Forelimb muscle (tissue), 1 donor: Measurements from ENCODE around the gene DCLK3. TPM values are rescaled to one million over a fixed set of nuclear protein-coding genes. Genes with fewer than 3 reads are reported as not detected.
A peak's percentile ranks its signal among the peaks of the same experiment; 100 is the strongest.

Source experiments
- DNase-seq: peaks from one replicate; pipeline ENCODE4 v3.0.0-alpha.2; 2013; ENCODE audit warnings: low read depth
- polyA plus RNA-seq: library from polyadenylated mRNA; unstranded; fragments of 120-200 nt; gene quantifications from one replicate; pipeline ENCODE4 v1.2.1, GENCODE V29; 2013; ENCODE audit not compliant: insufficient read length

Gene DCLK3
- polyA plus RNA-seq, 1 donor = 2.0 TPM

DNA sequence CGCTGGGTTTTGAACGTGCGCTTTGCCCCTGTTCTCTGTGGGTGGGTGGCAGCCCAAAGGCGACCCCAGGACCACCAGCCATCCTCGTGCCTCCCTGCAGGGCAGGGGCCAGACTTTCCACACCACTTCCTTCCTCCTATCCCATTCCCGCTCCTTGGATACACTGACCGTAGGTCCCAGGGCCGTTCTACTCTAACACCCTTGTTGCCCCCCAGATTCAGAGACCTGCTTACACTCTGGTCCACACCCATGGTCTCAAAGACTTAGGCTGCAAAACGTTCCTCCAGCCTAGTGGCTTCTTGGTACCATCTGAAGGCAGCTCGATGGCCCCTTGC is 318 bp upstream of the DCLK3 start:
- DNase-seq = no peak

DNA sequence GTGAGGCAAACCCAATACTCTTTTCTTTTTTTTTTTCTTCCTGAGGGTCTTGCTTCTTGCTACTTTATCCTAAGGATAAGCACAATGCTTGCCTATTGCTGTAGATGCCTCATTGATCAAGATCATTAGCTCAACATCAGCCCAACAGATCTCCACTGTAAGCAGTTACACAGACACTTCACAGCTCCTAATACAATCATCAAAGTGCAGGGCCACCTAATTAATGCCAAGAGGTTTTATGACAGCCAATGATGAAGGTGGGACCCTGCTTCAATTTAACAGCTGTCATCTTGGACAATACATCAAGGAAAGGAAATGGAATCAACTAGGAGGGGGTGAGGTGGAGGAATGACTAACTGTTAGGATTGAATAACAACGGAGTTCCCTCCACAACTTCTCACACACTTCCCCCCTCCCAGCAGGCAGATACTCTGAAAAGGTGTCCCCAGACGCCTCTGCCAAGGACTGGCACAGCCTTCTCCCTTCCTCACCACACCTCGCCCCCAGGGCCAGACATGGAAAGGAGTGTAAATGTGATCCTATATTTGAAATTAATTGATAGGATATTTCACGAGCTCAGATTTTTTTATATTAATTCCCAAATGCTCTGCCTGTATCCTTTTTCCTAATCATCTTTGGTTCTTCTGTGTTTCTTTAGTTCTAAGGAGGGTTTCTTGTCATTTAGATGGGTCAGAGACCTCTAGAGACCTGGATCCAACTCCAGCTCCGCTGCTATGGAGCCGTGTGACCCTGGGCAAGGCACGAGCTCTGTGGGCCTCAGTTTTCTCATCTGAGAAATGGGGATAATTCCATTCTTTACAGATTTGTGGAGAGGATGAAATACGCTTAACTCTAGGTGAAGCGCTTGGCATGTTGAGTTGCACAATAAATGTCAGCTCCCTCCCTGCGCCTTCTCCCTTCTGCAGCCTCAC is 1.2 kb downstream of the DCLK3 start:
- DNase-seq = no peak

DNA sequence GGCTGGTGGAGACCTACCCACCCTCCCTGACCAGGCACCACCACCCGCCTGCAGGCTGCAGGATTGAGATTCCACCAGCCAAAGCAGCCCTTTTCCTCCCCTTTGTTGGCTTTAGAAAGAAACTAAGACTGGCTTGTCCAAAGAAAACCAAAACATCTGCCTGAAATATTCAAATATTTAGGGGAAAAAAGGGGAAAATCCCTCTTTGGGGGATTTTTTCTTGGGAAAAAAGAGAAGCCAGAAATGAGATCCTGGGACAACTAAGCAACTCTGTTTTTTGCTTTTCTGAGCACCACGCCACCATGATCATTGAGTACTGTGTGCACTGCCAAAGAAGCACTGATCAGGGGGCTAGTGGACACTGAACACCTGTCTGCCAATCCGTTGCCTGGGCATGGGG is 2.6 kb downstream of the DCLK3 start:
- no peak for DNase-seq

DNA sequence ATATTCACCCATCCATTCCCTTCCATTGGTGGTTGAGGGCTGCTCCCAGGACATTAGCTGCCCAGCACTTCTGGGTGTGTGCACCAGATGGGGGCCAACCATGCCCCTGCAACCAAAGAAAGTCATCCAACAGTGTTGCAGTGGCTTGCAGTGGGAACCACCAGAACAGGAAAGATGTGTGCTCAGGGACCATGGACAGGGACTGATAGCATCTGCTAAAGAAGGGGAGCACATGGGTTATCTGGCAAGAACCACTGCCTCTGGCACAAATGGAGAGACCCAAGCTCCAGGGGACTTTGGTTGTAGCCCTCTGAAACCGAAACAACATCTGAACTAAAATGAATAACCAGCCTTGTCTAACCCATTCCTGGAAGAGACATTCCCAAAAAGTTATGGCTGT is 8.1 kb downstream of the DCLK3 start:
- DNase-seq = no peak

- DNase-seq = no peak
Measured at GRCh38 chr3:36751326-36751725, 13.0 kb downstream of the DCLK3 start.

DNA sequence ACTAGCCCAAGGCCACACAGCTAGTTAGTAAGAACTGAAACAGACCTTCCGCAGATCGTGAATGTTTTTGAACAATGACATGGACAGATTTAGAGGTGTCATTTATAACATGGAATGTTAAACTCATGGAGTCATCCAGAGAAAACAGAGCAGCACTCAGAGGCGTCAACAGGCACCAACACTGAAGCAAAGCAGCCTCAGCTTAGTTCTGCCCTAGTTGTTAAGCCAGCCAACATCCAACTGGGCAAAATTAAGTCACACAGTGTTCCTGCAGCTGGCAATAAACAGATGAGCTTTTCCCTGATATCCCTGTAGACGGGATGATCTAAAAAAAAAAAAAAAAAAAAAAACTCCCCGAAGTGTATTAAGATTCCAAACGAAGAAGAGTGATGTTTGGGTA is 13.6 kb downstream of the DCLK3 start:
- DNase-seq = no peak

GRCh38 chr3:36744763-36745162 is 19.6 kb downstream of the DCLK3 start:
- DNase-seq = no peak

DNA sequence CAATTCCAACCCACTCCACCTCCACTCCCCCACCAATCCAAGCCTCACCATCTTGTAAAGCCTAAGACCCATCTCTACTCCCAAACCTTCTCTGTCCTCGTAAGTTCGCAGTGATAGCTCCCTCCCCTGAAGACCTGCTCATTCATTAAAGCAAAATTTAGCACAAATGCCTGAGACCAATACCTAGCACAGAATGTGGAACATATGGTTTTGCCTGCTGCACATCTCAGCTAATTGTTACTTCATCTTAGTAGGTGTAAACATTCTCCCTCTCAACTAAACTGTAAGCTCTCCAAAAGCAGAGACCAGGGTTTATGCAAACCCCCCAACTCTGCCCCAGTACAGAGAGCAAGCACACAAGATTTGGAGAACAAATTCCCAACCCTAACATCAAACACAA is 20.5 kb downstream of the DCLK3 start:
- no peak for DNase-seq

DNA sequence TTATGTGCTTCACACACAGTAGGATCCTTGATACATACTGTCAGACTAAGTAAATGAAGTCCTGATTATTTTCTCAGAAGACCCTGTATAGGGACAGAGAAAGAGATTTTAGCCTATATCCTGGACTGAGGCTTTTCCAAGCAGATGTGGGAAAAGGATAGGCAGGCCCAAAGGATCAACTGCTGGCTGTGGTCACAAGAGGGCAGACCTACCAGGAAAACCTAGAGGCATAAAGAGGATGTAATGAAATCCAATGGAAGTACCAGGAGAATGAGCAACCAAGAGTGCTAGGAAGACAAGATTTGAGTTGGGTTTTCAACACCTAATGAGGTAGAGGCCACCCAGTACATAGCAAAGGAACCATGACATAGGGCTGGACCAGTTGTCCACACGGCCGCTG is 23.1 kb downstream of the DCLK3 start:
- no peak for DNase-seq

- DNase-seq = no peak
Measured at GRCh38 chr3:36740787-36741186, 23.6 kb downstream of the DCLK3 start.

DNA sequence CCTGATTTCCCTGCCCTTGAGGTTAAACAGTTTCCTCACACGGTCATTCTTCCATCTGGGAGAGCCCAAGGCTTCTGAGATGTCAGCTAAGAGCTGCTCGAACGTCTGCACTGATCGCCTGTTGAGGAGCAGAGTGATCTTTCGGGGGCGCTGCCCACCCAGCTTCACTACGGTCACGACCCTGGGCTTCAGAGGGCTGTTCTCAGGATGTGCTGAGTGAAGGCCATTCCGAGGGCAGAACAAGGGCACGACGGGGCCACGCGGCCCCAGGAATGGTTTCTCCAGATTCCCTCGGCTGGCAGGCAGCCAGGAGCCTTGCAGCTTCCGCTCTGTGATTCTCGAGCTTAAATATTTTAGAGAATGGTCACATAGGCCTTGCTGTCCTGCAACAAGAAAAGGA is 25.7 kb downstream of the DCLK3 start:
- no peak for DNase-seq

GRCh38 chr3:36736301-36736700 is 28.1 kb downstream of the DCLK3 start:
- no peak for DNase-seq

DNA sequence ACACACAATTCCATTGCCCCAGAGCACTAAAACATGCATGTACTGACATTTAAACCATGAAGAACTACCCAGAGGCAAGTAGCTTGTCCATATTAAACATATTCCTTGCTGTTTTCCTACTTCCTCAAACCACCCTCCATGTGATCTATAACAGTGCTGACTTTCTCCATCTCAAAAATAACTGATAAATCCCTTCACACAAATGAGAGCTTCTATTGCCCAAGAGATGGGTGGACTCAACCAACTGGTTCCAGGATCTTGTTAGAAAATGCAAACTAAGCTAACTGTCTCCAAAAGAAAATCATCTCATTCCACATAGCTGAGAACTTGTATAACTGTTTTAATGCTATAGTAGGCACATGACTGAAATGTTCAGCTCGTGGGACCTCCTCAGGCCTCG is 29.6 kb downstream of the DCLK3 start:
- DNase-seq = no peak

GRCh38 chr3:36733723-36734122 is 30.6 kb downstream of the DCLK3 start:
- no peak for DNase-seq

- no peak for DNase-seq
Measured at GRCh38 chr3:36733162-36733696, 31.1 kb downstream of the DCLK3 start.

DNA sequence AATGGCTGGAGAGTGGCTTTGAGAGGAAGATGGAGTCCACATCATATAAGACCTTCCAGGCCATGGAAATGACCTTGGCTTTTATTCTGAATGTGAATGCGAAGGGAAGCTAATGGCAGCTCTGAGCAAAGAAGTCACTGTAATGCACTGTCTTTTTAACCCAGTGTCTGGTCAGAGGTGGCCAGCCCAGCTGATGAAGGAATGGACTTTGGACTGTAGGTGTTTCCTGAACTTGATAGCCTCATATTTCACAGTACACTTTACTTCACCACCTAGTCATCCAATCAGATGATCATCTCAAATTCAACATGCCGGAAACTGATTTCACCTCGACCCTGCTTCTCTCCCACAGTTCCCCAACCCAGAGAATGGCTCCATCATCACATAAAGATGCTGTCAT is 33.4 kb downstream of the DCLK3 start:
- DNase-seq = no peak

GRCh38 chr3:36729204-36730056 is 34.9 kb downstream of the DCLK3 start:
- DNase-seq = peak; percentile 36

DNA sequence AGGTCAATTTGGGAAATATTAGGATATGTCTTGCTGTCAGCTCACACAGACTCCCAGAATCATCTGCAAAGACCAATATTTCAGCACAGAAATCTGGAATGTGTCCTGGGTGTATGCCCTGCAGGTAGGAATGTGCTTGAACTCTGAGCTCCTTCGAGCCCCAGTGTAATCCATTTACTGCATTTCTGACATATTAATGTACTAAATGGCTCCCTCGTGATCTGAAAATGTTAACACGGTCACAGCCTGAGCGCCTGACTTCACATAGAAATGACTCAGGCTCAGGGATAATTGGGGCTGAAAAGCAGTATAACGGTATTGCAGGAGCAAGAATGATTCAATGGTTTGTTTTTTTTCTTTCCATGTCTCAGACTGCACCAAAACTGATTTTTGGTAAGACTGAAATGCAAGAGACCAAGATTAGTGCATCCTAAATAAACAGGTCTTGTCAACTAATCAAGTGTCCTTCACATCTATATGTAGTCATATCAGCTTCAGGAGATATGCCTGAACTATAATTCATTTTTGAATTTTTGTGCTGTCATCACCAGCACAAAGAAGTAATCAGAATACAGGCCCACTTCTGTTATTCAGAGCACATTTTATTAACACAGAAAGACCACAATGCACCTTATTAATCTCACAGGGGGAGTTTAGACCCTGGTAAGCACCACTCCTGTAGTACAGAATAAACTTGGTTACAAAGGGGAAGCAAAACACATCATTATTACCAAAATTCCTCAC is 49.8 kb downstream of the DCLK3 start:
- no peak for DNase-seq

- DNase-seq = no peak
Measured at GRCh38 chr3:36713904-36714303, 50.4 kb downstream of the DCLK3 start.

- DNase-seq = no peak
Measured at GRCh38 chr3:36710606-36711005, 53.7 kb downstream of the DCLK3 start.

DNA sequence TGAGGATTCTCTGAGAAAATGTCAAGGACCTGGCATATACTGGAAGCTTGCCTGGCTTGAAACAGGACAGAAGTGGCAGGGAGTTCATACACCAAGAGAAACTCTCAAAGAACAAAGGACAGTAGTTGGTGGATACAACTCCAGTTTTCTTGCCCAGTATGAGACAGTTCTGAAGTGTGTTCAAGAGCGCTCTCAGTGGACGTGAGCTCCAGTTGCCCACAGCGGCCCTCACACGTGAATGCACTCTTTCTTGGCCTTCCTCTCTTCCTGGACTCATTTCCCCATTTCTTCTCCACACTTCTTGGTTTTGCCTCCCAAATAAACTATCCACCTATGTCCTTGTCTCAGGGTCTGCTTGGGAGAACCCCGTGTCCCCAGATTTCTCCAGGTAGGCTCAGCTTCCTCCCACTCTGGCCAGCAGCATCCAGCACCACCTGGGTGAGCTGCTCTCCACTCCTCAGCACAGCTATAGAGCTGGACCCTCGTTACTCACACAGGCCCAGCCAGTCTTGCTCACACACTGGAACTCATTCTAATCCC is 54.5 kb downstream of the DCLK3 start:
- DNase-seq = no peak

DNA sequence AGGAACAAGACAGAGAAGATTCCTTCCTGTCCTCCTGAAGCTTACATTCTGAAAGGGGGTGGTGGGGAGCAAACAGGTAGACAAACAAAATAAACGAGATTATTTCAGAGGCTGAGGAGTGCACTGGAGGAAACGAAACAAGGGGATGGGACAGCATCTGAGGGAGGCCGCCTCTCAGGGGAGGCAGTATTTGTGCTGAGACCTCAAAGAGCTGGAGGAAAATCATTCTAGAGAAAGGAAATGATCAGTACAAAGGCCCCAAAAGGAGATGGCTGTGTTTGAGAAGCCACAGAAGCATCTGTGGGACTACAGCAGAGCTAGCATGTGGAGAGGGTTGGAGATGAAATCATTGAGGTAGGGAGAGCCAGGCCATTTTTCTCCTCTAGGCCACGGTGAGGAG is 55.1 kb downstream of the DCLK3 start:
- no peak for DNase-seq
